ENCODE measurements around the gene H2BK1. TPM values are rescaled to one million over a fixed set of nuclear protein-coding genes. Genes with fewer than 3 reads are reported as not detected.

H2BK1 gene
- total and polyA plus RNA-seq, 2 experiments from 2014 or later, result not detected

- Histone ChIP-seq H3K4me1 (ENCODE audit: insufficient read depth) (no peaks in the 10 kb centered on the region), H3K79me2 (no peaks in the 10 kb centered on the region), H2AFZ (no peak overlapping the region), H3K36me3 (replicated peaks; ENCODE audit: insufficient read depth, low read depth) (no peaks in the 10 kb centered on the region), H3K4me3 (no peak overlapping the region), H3K9me2 (replicated peaks; ENCODE audit: insufficient read depth) (no peaks in the 10 kb centered on the region), H3K4me2 (no peak overlapping the region), H3K27me3 (peaks cover 11% of the 10 kb centered on the region), H3K27ac (no peak overlapping the region), H4K20me1 (ENCODE audit: insufficient read depth, poor library complexity, severe bottlenecking) (no peaks in the 10 kb centered on the region), H3K9me3 (ENCODE audit: low read depth) (no peaks in the 10 kb centered on the region)
- WGBS (ENCODE audit: low lambda C conversion rate, missing lambda C conversion rate), result 72% methylated on average over 2 of the region's 2 CpGs
- DNase-seq (ENCODE audit: low spot score), result no peak
- TF ChIP-seq EZH2phosphoT487 (IDR thresholded peaks at IDR 0.05; ENCODE audit: low read depth, severe bottlenecking, unreplicated experiment), result no peak
- no peak for TF ChIP-seq EZH2 (IDR thresholded peaks at IDR 0.05; ENCODE audit: borderline replicate concordance)
- TF ChIP-seq CTCF (IDR thresholded peaks at IDR 0.05; ENCODE audit: poor library complexity), result no peak
Measured at GRCh38 chr7:151178831-151179230, 31.5 kb downstream of the H2BK1 start.

GRCh38 chr7:151178236-151178635 lies 32.1 kb downstream of the H2BK1 start:
- H3K27me3 ChIP-seq, result peaks cover 13% of the 10 kb centered on the region

GRCh38 chr7:151177310-151177709 lies 33.0 kb downstream of the H2BK1 start:
- Histone ChIP-seq H3K27me3 (peaks cover 16% of the 10 kb centered on the region), H4K20me1 (ENCODE audit: insufficient read depth, poor library complexity, severe bottlenecking) (no peaks in the 10 kb centered on the region), H3K27ac (no peak overlapping the region), H3K9me3 (ENCODE audit: low read depth) (no peaks in the 10 kb centered on the region), H3K79me2 (no peaks in the 10 kb centered on the region), H3K4me2 (no peak overlapping the region), H2AFZ (no peak overlapping the region), H3K9me2 (replicated peaks; ENCODE audit: insufficient read depth) (no peaks in the 10 kb centered on the region), H3K4me1 (ENCODE audit: insufficient read depth) (no peaks in the 10 kb centered on the region), H3K36me3 (replicated peaks; ENCODE audit: insufficient read depth, low read depth) (no peaks in the 10 kb centered on the region), H3K4me3 (no peak overlapping the region)
- whole genome bisulfite sequencing (ENCODE audit: low lambda C conversion rate, missing lambda C conversion rate), result 96% methylated on average over 1 of the region's 1 CpG
- TF ChIP-seq CTCF (IDR thresholded peaks at IDR 0.05; ENCODE audit: poor library complexity), result no peak
- DNase-seq (ENCODE audit: low spot score), result no peak

More at GRCh38 chr7:151178236-151178635, 32.1 kb downstream of the H2BK1 start:
- 87% methylated on average over 9 of the region's 9 CpGs for WGBS (ENCODE audit: low lambda C conversion rate, missing lambda C conversion rate)
- Histone ChIP-seq H3K36me3 (replicated peaks; ENCODE audit: insufficient read depth, low read depth) (no peaks in the 10 kb centered on the region), H3K79me2 (no peaks in the 10 kb centered on the region), H4K20me1 (ENCODE audit: insufficient read depth, poor library complexity, severe bottlenecking) (no peaks in the 10 kb centered on the region), H3K9me3 (ENCODE audit: low read depth) (no peaks in the 10 kb centered on the region), H3K27ac (no peak overlapping the region), H3K4me1 (ENCODE audit: insufficient read depth) (no peaks in the 10 kb centered on the region), H3K4me2 (no peak overlapping the region), H3K4me3 (no peak overlapping the region), H2AFZ (no peak overlapping the region), H3K9me2 (replicated peaks; ENCODE audit: insufficient read depth) (no peaks in the 10 kb centered on the region)
- TF ChIP-seq CTCF (IDR thresholded peaks at IDR 0.05; ENCODE audit: poor library complexity) (no peak), EZH2phosphoT487 (IDR thresholded peaks at IDR 0.05; ENCODE audit: low read depth, severe bottlenecking, unreplicated experiment) (no peak), EZH2 (IDR thresholded peaks at IDR 0.05; ENCODE audit: borderline replicate concordance) (no peak)
- DNase-seq (ENCODE audit: low spot score), result no peak

- Histone ChIP-seq H3K4me1 (ENCODE audit: insufficient read depth) (no peaks in the 10 kb centered on the region), H3K27me3 (peaks cover 16% of the 10 kb centered on the region), H3K27ac (no peak overlapping the region), H3K9me3 (ENCODE audit: low read depth) (no peaks in the 10 kb centered on the region), H4K20me1 (ENCODE audit: insufficient read depth, poor library complexity, severe bottlenecking) (no peaks in the 10 kb centered on the region), H3K79me2 (no peaks in the 10 kb centered on the region), H3K36me3 (replicated peaks; ENCODE audit: insufficient read depth, low read depth) (no peaks in the 10 kb centered on the region), H2AFZ (no peak overlapping the region), H3K4me2 (no peak overlapping the region), H3K9me2 (replicated peaks; ENCODE audit: insufficient read depth) (no peaks in the 10 kb centered on the region), H3K4me3 (no peak overlapping the region)
- no peak for TF ChIP-seq CTCF (IDR thresholded peaks at IDR 0.05; ENCODE audit: poor library complexity)
- no peak for TF ChIP-seq EZH2phosphoT487 (IDR thresholded peaks at IDR 0.05; ENCODE audit: low read depth, severe bottlenecking, unreplicated experiment)
- DNase-seq (ENCODE audit: low spot score), result no peak
- WGBS (ENCODE audit: low lambda C conversion rate, missing lambda C conversion rate), result 92% methylated on average over 9 of the region's 9 CpGs
Measured at GRCh38 chr7:151176401-151176800, 33.9 kb downstream of the H2BK1 start.

Measured in hepatocyte (in vitro differentiated cells).